HepG2 (cell line): ENCODE data around the gene SKI. TPM values are rescaled to one million over a fixed set of nuclear protein-coding genes. Genes with fewer than 3 reads are reported as not detected.

ENCODE experiments used
- ATAC-seq: fragments of 200-7000 bp; cut with Tn5 transposase; 3 replicates; pipeline ENCODE4 v1.9.1; 2020; ENCODE audit warnings: mild to moderate bottlenecking, moderate library complexity
- BruUV-seq: library from RNA; stranded (reverse); fragments of 400-500 nt; replicated peaks from 2 replicates; lab custom pipeline; 2021; lab: Mats Ljungman, UMichigan
- CTCF ChIA-PET: fragments of 300-600 bp; formaldehyde crosslinking; extraction: SDS; loops from one replicate; lab custom pipeline; 2021; ENCODE audit warnings: low total read pairs, inconsistent platforms, low intra/inter-chr PET ratio; lab: Yijun Ruan, JAX
- POLR2A ChIA-PET: fragments of 350-600 bp; sonication (Branson Sonifier 250); formaldehyde crosslinking; loops from one replicate; lab custom pipeline; 2020; ENCODE audit warnings: antibody characterized with exemption, inconsistent platforms; lab: Yijun Ruan, JAX
- DNase-seq: peaks from one replicate; pipeline ENCODE4 v3.0.0-alpha.2; 2015; ENCODE audit warnings: low spot score
- FAIRE-seq: peaks from 3 replicates; lab custom pipeline; 2011; peaks lifted over from hg19 to GRCh38; lab: Jason Lieb, UNC
- H2AFZ ChIP-seq: one replicate; pipeline ENCODE4 v1.6.1; 2011; ENCODE audit warnings: low read length, inconsistent platforms
- H3K27ac ChIP-seq: fragments of 300-600 bp; 3 replicates; pipeline ENCODE4 v1.8.0; 2011; ENCODE audit warnings: mixed run types, mild to moderate bottlenecking, mixed read lengths, low read length, inconsistent platforms; ENCODE audit not compliant: insufficient read depth; ENCODE audit errors: extremely low read length
- H3K27me3 ChIP-seq, 2 experiments: fragments of 200-600 bp in 1 of 2; 2 replicates in 1 of 2; 3 replicates in 1 of 2; pipeline versions ENCODE4 v1.6.0 to v1.8.0; 2011; ENCODE audit warnings: low read length in 2 of 2, mild to moderate bottlenecking in 2 of 2, moderate library complexity in 2 of 2, inconsistent platforms in 1 of 2; ENCODE audit not compliant: insufficient read depth in 2 of 2, control insufficient read depth in 1 of 2
- H3K36me3 ChIP-seq, 2 experiments: fragments of 200-600 bp in 1 of 2; replicated peaks in 1 of 2; 2 replicates in 1 of 2; 3 replicates in 1 of 2; pipeline versions ENCODE4 v1.5.1 to v1.8.0; 2011; ENCODE audit warnings: low read length in 2 of 2, inconsistent platforms in 1 of 2; ENCODE audit not compliant: insufficient read depth in 2 of 2, control insufficient read depth in 1 of 2
- H3K4me1 ChIP-seq: 2 replicates; pipeline ENCODE4 v1.5.1; 2012; ENCODE audit warnings: low read length, inconsistent platforms; ENCODE audit not compliant: insufficient read depth
- H3K4me2 ChIP-seq: 2 replicates; pipeline ENCODE4 v1.6.0; 2011; ENCODE audit warnings: low read depth, low read length, inconsistent platforms
- H3K4me3 ChIP-seq, 3 experiments: fragments of 200-600 bp in 1 of 3; sonication (generic), shearing (Covaris generic) in 1 of 3; replicated peaks in 1 of 3; 2 replicates each; pipeline ENCODE4 v1.5.1; 2011 to 2016; ENCODE audit warnings: low read length in 3 of 3, inconsistent platforms in 2 of 3, low read depth in 2 of 3, mild to moderate bottlenecking in 2 of 3, control low read depth in 1 of 3, mixed read lengths in 1 of 3; ENCODE audit not compliant: insufficient read depth in 1 of 3
- H3K79me2 ChIP-seq: one replicate; pipeline ENCODE4 v1.6.1; 2011; ENCODE audit warnings: low read length, inconsistent platforms; ENCODE audit not compliant: insufficient read depth
- H3K9ac ChIP-seq: 2 replicates; pipeline ENCODE4 v1.6.0; 2011; ENCODE audit warnings: mild to moderate bottlenecking, low read depth, low read length, inconsistent platforms; ENCODE audit not compliant: insufficient read depth
- H3K9me3 ChIP-seq: 2 replicates; pipeline ENCODE4 v1.5.1; 2012; ENCODE audit warnings: mild to moderate bottlenecking, low read length
- H4K20me1 ChIP-seq: 2 replicates; pipeline ENCODE4 v1.6.0; 2011; ENCODE audit warnings: inconsistent platforms, mild to moderate bottlenecking, low read length, moderate library complexity; ENCODE audit not compliant: insufficient read depth
- ATF5 ChIP-seq: sonication (generic); formaldehyde crosslinking; IDR thresholded peaks from 2 replicates; pipeline ENCODE4 v1.4.0; 2020; ENCODE audit warnings: mild to moderate bottlenecking, low read depth, missing genetic modification reagents
- CENPX ChIP-seq: sonication (generic); formaldehyde crosslinking; IDR thresholded peaks from 2 replicates; pipeline ENCODE4 v1.9.0; 2021; ENCODE audit warnings: mild to moderate bottlenecking, missing genetic modification reagents, moderate library complexity
- E2F5 ChIP-seq: sonication (generic); formaldehyde crosslinking; conservative IDR thresholded peaks from 2 replicates; pipeline ENCODE4 v1.4.0; 2020; ENCODE audit warnings: missing genetic modification reagents
- EED ChIP-seq: sonication (generic); formaldehyde crosslinking; IDR thresholded peaks from 2 replicates; pipeline ENCODE4 v1.5.0; 2020; ENCODE audit warnings: mild to moderate bottlenecking, missing genetic modification reagents
- HOXA7 ChIP-seq: sonication (generic); formaldehyde crosslinking; IDR thresholded peaks from 2 replicates; pipeline ENCODE4 v1.8.1; 2022; ENCODE audit warnings: mild to moderate bottlenecking, missing genetic modification reagents, moderate library complexity
- KDM5B ChIP-seq: sonication (generic); formaldehyde crosslinking; IDR thresholded peaks from 2 replicates; pipeline ENCODE4 v1.4.0; 2020; ENCODE audit warnings: missing genetic modification reagents, mild to moderate bottlenecking, borderline replicate concordance
- PTBP1 ChIP-seq: fragments of 200-400 bp; formaldehyde crosslinking; IDR thresholded peaks from 2 replicates; pipeline ENCODE4 v1.6.1; 2018; ENCODE audit warnings: low read length, low read depth; ENCODE audit not compliant: poor library complexity, severe bottlenecking
- SCMH1 ChIP-seq: sonication (generic); formaldehyde crosslinking; IDR thresholded peaks from 2 replicates; pipeline ENCODE4 v1.9.0; 2021; ENCODE audit warnings: missing genetic modification reagents, mild to moderate bottlenecking, borderline replicate concordance
- SUZ12 ChIP-seq: fragments of 150-350 bp; IDR thresholded peaks from 2 replicates; pipeline ENCODE4 v1.6.1; 2014; ENCODE audit warnings: low read depth, low read length
- TBX3 ChIP-seq: fragments of 450-650 bp; IDR thresholded peaks from 2 replicates; pipeline ENCODE4 v1.6.1; 2017; ENCODE audit warnings: antibody characterized with exemption, mild to moderate bottlenecking, inconsistent platforms, borderline replicate concordance
- YEATS2 ChIP-seq: sonication (generic); formaldehyde crosslinking; IDR thresholded peaks from 2 replicates; pipeline ENCODE4 v1.4.0; 2020; ENCODE audit warnings: missing genetic modification reagents, borderline replicate concordance
- ZBTB8A ChIP-seq: sonication (generic); formaldehyde crosslinking; IDR thresholded peaks from 2 replicates; pipeline ENCODE4 v1.4.0; 2020; ENCODE audit warnings: mild to moderate bottlenecking, low read depth, missing genetic modification reagents, borderline replicate concordance
- ZHX2 ChIP-seq, 2 experiments: sonication (generic) in 1 of 2; formaldehyde crosslinking in 1 of 2; IDR thresholded peaks; 2 replicates each; pipeline versions ENCODE4 v1.6.1 to v1.9.0; 2014 to 2022; ENCODE audit warnings: antibody characterized with exemption in 1 of 2, borderline replicate concordance in 1 of 2, inconsistent platforms in 1 of 2, low read depth in 1 of 2, missing genetic modification reagents in 1 of 2
- ZMYM3 ChIP-seq: sonication (generic); formaldehyde crosslinking; IDR thresholded peaks from 2 replicates; pipeline ENCODE4 v1.5.1; 2020; ENCODE audit warnings: mild to moderate bottlenecking, missing genetic modification reagents
- ZNF564 ChIP-seq: sonication (generic); formaldehyde crosslinking; IDR thresholded peaks from 2 replicates; pipeline ENCODE4 v1.8.1; 2023; ENCODE audit warnings: mild to moderate bottlenecking, missing genetic modification reagents
- ZNF775 ChIP-seq: sonication (generic); formaldehyde crosslinking; IDR thresholded peaks from 2 replicates; pipeline ENCODE4 v1.4.0; 2020; ENCODE audit warnings: missing genetic modification reagents, mild to moderate bottlenecking, moderate library complexity, borderline replicate concordance
- WGBS: methylation state at CpG from one replicate; pipeline ENCODE4 v1.1.6; 2017; ENCODE audit warnings: low lambda C conversion rate; 5-methylcytosine and 5-hydroxymethylcytosine counted together
- in situ Hi-C: cut with HindIII; loops from 2 replicates; pipeline ENCODE4 v1.10.0; 2017; ENCODE audit warnings: low pct_unique_long_range_greater_than_20kb; ENCODE audit not compliant: extremely low pct_ligation_motif_present
- intact Hi-C: fragments of 100-400 bp; cut with micrococcal nuclease; formaldehyde crosslinking; loops from one replicate; pipeline ENCODE4 v1.10.0; 2022; ENCODE audit not compliant: unreplicated experiment
- polyA plus RNA-seq, 8 experiments: library from polyadenylated mRNA; depleted of rRNA in 3 of 8; stranded (reverse) in 7 of 8; unstranded in 1 of 8; fragments of >200 nt; fragmentation: Illumina TruSeq in 4 of 8; extraction: Trizol in 4 of 8; gene quantifications; 2 replicates each; pipeline versions ENCODE4 v1.2.1 to v1.2.3, GENCODE V29; 2011 to 2016; ENCODE audit warnings: low read depth in 4 of 8, missing spikeins in 1 of 8, mixed read lengths in 1 of 8; ENCODE audit not compliant: insufficient read depth in 1 of 8
- total RNA-seq, 5 experiments: library from RNA; depleted of rRNA; stranded (reverse); fragments of >200 nt; fragmentation: Illumina TruSeq; extraction: Trizol; gene quantifications; 2 replicates each; pipeline ENCODE4 v1.2.3, GENCODE V29; 2016; ENCODE audit warnings: low read depth in 1 of 5

SKI gene
- total and polyA plus RNA-seq, 2 of the 13 experiments (the other 11 are each of a cell fraction or from before 2014, with no cell fraction given): 4.7 to 6.9 TPM

- no peak for DNase-seq
- ChIA-PET POLR2A (interaction anchor here (0.7 to 8.5 kb wide), 15 partner anchors 10 to 339 kb away, joined by 3 to 178 read pairs (median 5); partner anchors contain the start of genes FAAP20, MORN1, PEX10 and RER1), CTCF (interaction anchor here (1.0 kb wide), 1 partner anchor 31 kb away, joined by 3 read pairs; no protein-coding TSS in a partner anchor)
- H3K79me2 ChIP-seq: no peaks in the 10 kb centered on the region
- peaks cover 0 to 17% of the 10 kb centered on the region in 2 experiments; a peak in 3 of 5 replicates for H3K27me3 ChIP-seq
- ATAC-seq: peak; percentile 12
- H3K9ac ChIP-seq: peak overlapping the region; percentile 74
- FAIRE-seq: peak; percentile 64
- H3K36me3 ChIP-seq: no peaks in the 10 kb centered on the region
- in situ Hi-C loops: no loop called here
- H2AFZ ChIP-seq: no peak overlapping the region
- peak overlapping the region; percentile 54 to 76 (median 67) for H3K4me3 ChIP-seq
- H3K4me2 ChIP-seq: peak overlapping the region; percentile 98
- H3K27ac ChIP-seq: peak overlapping the region; percentile 95
- BruUV-seq: TSS peak; percentile 79
- WGBS: under 1% methylated on average over 15 of the region's 16 CpGs
- no peaks in the 10 kb centered on the region for H4K20me1 ChIP-seq
- H3K4me1 ChIP-seq: peaks cover 70% of the 10 kb centered on the region
- intact Hi-C loops: loop anchor here (2.0 kb wide), 1 partner anchor 26 kb away; no protein-coding TSS in a partner anchor
- no peaks in the 10 kb centered on the region for H3K9me3 ChIP-seq
- no peak for TF ChIP-seq EED (CRISPR knock-in tag)
- TF ChIP-seq ZMYM3 (CRISPR knock-in tag): no peak
- TF ChIP-seq ZNF564 (CRISPR knock-in tag): no peak
- TF ChIP-seq ZBTB8A (CRISPR knock-in tag): no peak
- TF ChIP-seq ZHX2 (IDR thresholded peaks at IDR 0.05; ENCODE audit: low read depth): no peak
- 0 out of 2 replicates have a peak, but pooled peaks have one; percentile 29 for TF ChIP-seq ZHX2 (CRISPR knock-in tag; IDR thresholded peaks at IDR 0.05; ENCODE audit: borderline replicate concordance)
- no peak for TF ChIP-seq TBX3
- TF ChIP-seq HOXA7 (CRISPR knock-in tag): no peak
- TF ChIP-seq YEATS2: 0 out of 2 replicates have a peak, but pooled peaks have one; percentile 38
- TF ChIP-seq E2F5 (CRISPR knock-in tag): no peak
- no peak for TF ChIP-seq CENPX
- no peak for TF ChIP-seq ATF5 (CRISPR knock-in tag)
- no peak for TF ChIP-seq PTBP1
- no peak for TF ChIP-seq SCMH1 (CRISPR knock-in tag)
- TF ChIP-seq KDM5B: no peak
- no peak for TF ChIP-seq SUZ12
- no peak for TF ChIP-seq ZNF775 (CRISPR knock-in tag)
Observed at GRCh38 chr1:2206813-2207487, 21.2 kb upstream of the SKI start.
